CD14-positive monocyte (primary cell): Measurements from ENCODE around the gene PLA2G6. TPM values are rescaled to one million over a fixed set of nuclear protein-coding genes. Genes with fewer than 3 reads are reported as not detected.
A peak's percentile ranks its signal among the peaks of the same experiment; 100 is the strongest.

ENCODE experiments used
- DNase-seq, 3 donors: peaks; one replicate each; pipeline ENCODE4 v3.0.0-alpha.2; 2011 to 2022
- H2AFZ ChIP-seq: 2 replicates; pipeline ENCODE4 v1.6.0; 2012; ENCODE audit warnings: mild to moderate bottlenecking, low read depth, low read length, inconsistent platforms; ENCODE audit not compliant: insufficient read depth, poor library complexity, severe bottlenecking
- H3K27ac ChIP-seq, 2 donors: 1 replicate in 1 of 2; 2 replicates in 1 of 2; pipeline ENCODE4 v1.5.1; 2012 to 2013; ENCODE audit warnings: low read length in 2 of 2, control low read depth in 1 of 2, inconsistent platforms in 1 of 2, low read depth in 1 of 2, mild to moderate bottlenecking in 1 of 2
- H3K27me3 ChIP-seq, 2 donors: one replicate each; pipeline versions ENCODE4 v1.6.0 to v1.6.1; 2011 to 2013; ENCODE audit warnings: low read length in 2 of 2; ENCODE audit not compliant: control insufficient read depth in 2 of 2, insufficient read depth in 2 of 2
- H3K36me3 ChIP-seq, 2 donors: replicated peaks in 1 of 2; 1 replicate in 1 of 2; 2 replicates in 1 of 2; pipeline versions ENCODE4 v1.5.1 to v1.6.1; 2012 to 2013; ENCODE audit warnings: low read length in 2 of 2, control low read depth in 1 of 2, inconsistent platforms in 1 of 2, mild to moderate bottlenecking in 1 of 2; ENCODE audit not compliant: insufficient read depth in 2 of 2, control insufficient read depth in 1 of 2
- H3K4me1 ChIP-seq, 2 donors: 1 replicate in 1 of 2; 2 replicates in 1 of 2; pipeline versions ENCODE4 v1.5.1 to v1.6.1; 2012 to 2013; ENCODE audit warnings: low read length in 2 of 2, control low read depth in 1 of 2, inconsistent platforms in 1 of 2, mild to moderate bottlenecking in 1 of 2, moderate library complexity in 1 of 2; ENCODE audit not compliant: insufficient read depth in 2 of 2, control insufficient read depth in 1 of 2
- H3K4me2 ChIP-seq: replicated peaks from 2 replicates; pipeline ENCODE3; 2012; ENCODE audit warnings: low read length, moderate library complexity, mild to moderate bottlenecking; ENCODE audit not compliant: poor library complexity, severe bottlenecking; ENCODE audit errors: extremely low read depth
- H3K4me3 ChIP-seq, 3 experiments: fragments of 200-600 bp in 1 of 3; sonication (generic) in 1 of 3; replicated peaks in 1 of 3; 1 replicate in 2 of 3; 2 replicates in 1 of 3; pipeline ENCODE4 v1.5.1; 2011 to 2013; ENCODE audit warnings: low read length in 3 of 3, mild to moderate bottlenecking in 3 of 3, control low read depth in 2 of 3, low read depth in 2 of 3, inconsistent platforms in 1 of 3, moderate library complexity in 1 of 3
- H3K79me2 ChIP-seq: 2 replicates; pipeline ENCODE4 v1.6.0; 2012; ENCODE audit warnings: mild to moderate bottlenecking, control low read depth, inconsistent platforms, low read length, moderate library complexity; ENCODE audit not compliant: insufficient read depth
- H3K9ac ChIP-seq: 2 replicates; pipeline ENCODE4 v1.6.0; 2017; ENCODE audit warnings: low read length, mild to moderate bottlenecking; ENCODE audit not compliant: insufficient read depth, poor library complexity, severe bottlenecking
- H3K9me3 ChIP-seq, 2 donors: replicated peaks in 1 of 2; 1 replicate in 1 of 2; 2 replicates in 1 of 2; pipeline versions ENCODE4 v1.5.1 to v1.6.1; 2012 to 2013; ENCODE audit warnings: low read length in 2 of 2, control low read depth in 1 of 2; ENCODE audit not compliant: control insufficient read depth in 1 of 2, insufficient read depth in 1 of 2
- H4K20me1 ChIP-seq: 2 replicates; pipeline ENCODE4 v1.6.0; 2012; ENCODE audit warnings: mild to moderate bottlenecking, low read length, control low read depth, moderate library complexity; ENCODE audit not compliant: insufficient read depth
- H3K27ac Mint-ChIP-seq, 7 donors: one replicate each; pipeline ENCODE4 v1.8.0; 2020; ENCODE audit warnings: mild to moderate bottlenecking in 7 of 7, mixed read lengths in 7 of 7, moderate library complexity in 6 of 7, inconsistent platforms in 2 of 7
- H3K27me3 Mint-ChIP-seq, 3 donors: one replicate each; pipeline ENCODE4 v1.8.0; 2021 to 2022; ENCODE audit warnings: low read depth in 3 of 3, mild to moderate bottlenecking in 3 of 3, mixed read lengths in 3 of 3, moderate library complexity in 3 of 3, inconsistent platforms in 1 of 3
- H3K36me3 Mint-ChIP-seq, 2 donors: one replicate each; pipeline ENCODE4 v1.8.0; 2020; ENCODE audit warnings: mixed read lengths in 2 of 2, inconsistent platforms in 1 of 2, mild to moderate bottlenecking in 1 of 2
- H3K4me1 Mint-ChIP-seq: one replicate; pipeline ENCODE4 v1.8.0; 2020; ENCODE audit warnings: mild to moderate bottlenecking, mixed read lengths
- H3K4me3 Mint-ChIP-seq, 2 donors: one replicate each; pipeline ENCODE4 v1.8.0; 2020; ENCODE audit warnings: mild to moderate bottlenecking in 2 of 2, mixed read lengths in 2 of 2, moderate library complexity in 1 of 2
- H3K9me3 Mint-ChIP-seq, 7 donors: one replicate each; pipeline ENCODE4 v1.8.0; 2020 to 2022; ENCODE audit warnings: mixed read lengths in 7 of 7, mild to moderate bottlenecking in 6 of 7, moderate library complexity in 6 of 7, inconsistent platforms in 2 of 7
- CTCF ChIP-seq: fragments of 200-600 bp; IDR thresholded peaks from one replicate; pipeline ENCODE4 v1.8.0; 2022; ENCODE audit warnings: antibody characterized with exemption, mild to moderate bottlenecking
- WGBS: methylation state at CpG from one replicate; pipeline ENCODE4 v1.1.5; 2013; ENCODE audit warnings: missing lambda C conversion rate; ENCODE audit not compliant: insufficient coverage; 5-methylcytosine and 5-hydroxymethylcytosine counted together
- intact Hi-C, 2 donors: fragments of 100-400 bp; cut with micrococcal nuclease; formaldehyde crosslinking; loops; one replicate each; pipeline versions ENCODE4 v1.15.0 to v1.15.1; 2023
- polyA plus RNA-seq, 3 donors: library from polyadenylated mRNA; depleted of rRNA in 1 of 3; unstranded in 2 of 3; stranded (reverse) in 1 of 3; fragments of 300-500 nt in 2 of 3; fragments of >200 nt in 1 of 3; fragmentation: Illumina TruSeq in 2 of 3; gene quantifications; 1 replicate in 2 of 3; 2 replicates in 1 of 3; pipeline ENCODE4 v1.2.3, GENCODE V29; 2012 to 2021

The PLA2G6 gene
- polyA plus RNA-seq, 3 donors, result 0.43 to 8.3 (median 0.62) TPM

DNA sequence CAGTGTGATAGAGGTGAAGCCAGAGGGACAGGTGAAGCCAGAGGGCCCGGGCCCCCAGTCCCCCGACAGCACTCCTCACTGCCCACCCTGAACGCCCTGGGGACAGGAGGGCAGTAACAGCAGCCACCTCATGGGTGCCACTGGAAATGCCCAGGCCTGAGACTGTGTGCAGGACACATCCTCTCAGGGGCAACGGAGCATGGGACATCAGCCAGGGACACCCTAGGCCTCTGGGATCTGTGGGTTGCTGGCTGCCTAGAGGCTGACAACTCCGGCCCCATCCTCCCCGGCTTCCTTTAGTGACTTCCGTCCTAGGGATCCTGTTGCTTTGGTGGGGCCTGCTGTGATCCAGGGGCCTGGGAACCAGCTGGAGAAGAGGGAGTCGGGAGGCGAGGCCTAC is 53.8 kb downstream of the PLA2G6 start:
- intact Hi-C loops, result no loop called here

DNA sequence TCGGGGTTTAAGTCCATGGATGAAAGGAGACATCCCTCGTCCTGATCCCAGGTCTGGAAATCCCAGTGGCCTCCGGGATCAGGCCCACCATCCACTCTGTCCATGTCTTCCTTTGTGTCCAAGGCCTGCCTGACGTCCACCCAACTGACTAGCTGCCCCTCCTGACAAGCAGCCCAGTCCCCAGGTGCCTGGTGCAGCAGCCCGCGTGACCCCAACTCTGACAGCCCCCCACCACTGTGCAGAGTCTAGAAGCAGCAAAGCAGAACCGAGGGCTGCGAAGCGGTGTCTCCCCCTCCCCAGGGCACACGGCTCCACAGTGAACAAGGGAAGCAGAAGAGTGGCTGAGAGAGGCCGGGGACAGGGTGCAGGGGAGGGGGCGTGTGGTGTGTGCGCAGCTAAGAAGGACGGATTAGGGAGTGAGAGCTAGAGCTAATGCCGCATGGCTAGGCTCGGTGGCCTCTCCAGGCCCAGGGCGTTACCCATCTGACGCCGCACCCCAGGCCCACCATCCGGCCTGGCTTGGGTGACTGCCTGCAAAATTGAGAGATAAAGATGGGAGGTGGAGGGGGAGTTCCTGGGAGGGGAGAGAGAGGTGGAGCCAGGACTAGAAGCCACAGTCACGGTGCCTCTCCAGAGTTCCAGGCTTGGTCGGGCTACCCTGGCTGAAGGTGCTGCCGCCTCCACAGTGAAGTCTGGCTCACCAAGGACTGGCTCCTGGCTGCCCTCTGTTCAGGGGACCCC is 54.5 kb downstream of the PLA2G6 start:
- Histone ChIP-seq H3K79me2 (no peaks in the 10 kb centered on the region), H3K36me3 (no peaks in the 10 kb centered on the region), H4K20me1 (no peaks in the 10 kb centered on the region), H3K4me2 (no peak overlapping the region), H3K4me1 (no peaks in the 10 kb centered on the region), H3K27me3 (no peaks in the 10 kb centered on the region), H2AFZ (no peak overlapping the region), H3K4me3 (no peak overlapping the region), H3K9ac (no peak overlapping the region), H3K27ac (no peak overlapping the region), H3K9me3 (no peaks in the 10 kb centered on the region)
- H3K9me3 Mint-ChIP-seq, result peaks cover 0 to 3% (median 0%) of the 10 kb centered on the region in 7 donors
- intact Hi-C loops, result no loop called here
- no peaks in the 10 kb centered on the region for H3K4me1 Mint-ChIP-seq
- H3K36me3 Mint-ChIP-seq, result peaks cover 3 to 11% of the 10 kb centered on the region in 2 donors
- peaks cover 0 to 4% (median 0%) of the 10 kb centered on the region in 3 donors for H3K27me3 Mint-ChIP-seq
- WGBS, result 95% methylated on average over 21 of the region's 23 CpGs
- TF ChIP-seq CTCF, result no peak
- peak overlapping the region in 2 of 7 donors; percentile 44 to 58 for H3K27ac Mint-ChIP-seq
- H3K4me3 Mint-ChIP-seq, result no peak overlapping the region
- DNase-seq, result no peak

More for the DNA sequence above, 53.8 kb downstream of the PLA2G6 start:
- H3K4me2 ChIP-seq, result no peak overlapping the region
- H3K4me3 ChIP-seq, result no peak overlapping the region
- no peaks in the 10 kb centered on the region for H4K20me1 ChIP-seq
- H3K4me1 ChIP-seq, result no peaks in the 10 kb centered on the region
- H3K27ac ChIP-seq, result no peak overlapping the region
- peaks cover 6 to 12% of the 10 kb centered on the region in 2 donors for H3K36me3 Mint-ChIP-seq
- no peak overlapping the region for H2AFZ ChIP-seq
- H3K9ac ChIP-seq, result no peak overlapping the region
- H3K9me3 Mint-ChIP-seq, result peaks cover 0 to 3% (median 0%) of the 10 kb centered on the region in 7 donors
- H3K79me2 ChIP-seq, result no peaks in the 10 kb centered on the region
- no peaks in the 10 kb centered on the region for H3K4me1 Mint-ChIP-seq
- H3K27me3 Mint-ChIP-seq, result peaks cover 0 to 5% (median 0%) of the 10 kb centered on the region in 3 donors
- 91% methylated on average over 9 of the region's 9 CpGs for WGBS
- H3K27ac Mint-ChIP-seq, result no peak overlapping the region
- TF ChIP-seq CTCF, result no peak
- H3K27me3 ChIP-seq, result no peaks in the 10 kb centered on the region
- no peak overlapping the region for H3K4me3 Mint-ChIP-seq
- DNase-seq, result no peak
- H3K9me3 ChIP-seq, result no peaks in the 10 kb centered on the region
- no peaks in the 10 kb centered on the region for H3K36me3 ChIP-seq
